ENCODE results near the gene PRB4.

DNA sequence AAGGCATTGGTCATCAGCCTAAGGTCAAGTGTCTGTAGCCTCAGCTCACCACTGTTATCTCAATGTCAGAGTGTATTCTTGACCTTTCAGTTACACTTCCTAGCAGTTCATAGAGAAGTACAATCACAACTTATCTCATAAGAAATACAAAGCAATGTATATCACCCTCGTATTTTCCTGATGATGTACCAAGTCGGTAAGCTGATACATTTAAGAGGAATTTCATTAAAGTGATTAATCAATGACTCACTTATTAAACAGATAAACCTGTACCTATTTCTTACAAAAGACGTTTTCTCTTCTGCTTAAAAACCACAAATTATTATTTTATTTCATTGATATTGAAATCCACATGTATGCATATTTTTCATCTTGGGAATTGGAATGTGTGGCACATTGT is 36.8 kb downstream of the PRB4 start:
- TF ChIP-seq, protein P1, sequence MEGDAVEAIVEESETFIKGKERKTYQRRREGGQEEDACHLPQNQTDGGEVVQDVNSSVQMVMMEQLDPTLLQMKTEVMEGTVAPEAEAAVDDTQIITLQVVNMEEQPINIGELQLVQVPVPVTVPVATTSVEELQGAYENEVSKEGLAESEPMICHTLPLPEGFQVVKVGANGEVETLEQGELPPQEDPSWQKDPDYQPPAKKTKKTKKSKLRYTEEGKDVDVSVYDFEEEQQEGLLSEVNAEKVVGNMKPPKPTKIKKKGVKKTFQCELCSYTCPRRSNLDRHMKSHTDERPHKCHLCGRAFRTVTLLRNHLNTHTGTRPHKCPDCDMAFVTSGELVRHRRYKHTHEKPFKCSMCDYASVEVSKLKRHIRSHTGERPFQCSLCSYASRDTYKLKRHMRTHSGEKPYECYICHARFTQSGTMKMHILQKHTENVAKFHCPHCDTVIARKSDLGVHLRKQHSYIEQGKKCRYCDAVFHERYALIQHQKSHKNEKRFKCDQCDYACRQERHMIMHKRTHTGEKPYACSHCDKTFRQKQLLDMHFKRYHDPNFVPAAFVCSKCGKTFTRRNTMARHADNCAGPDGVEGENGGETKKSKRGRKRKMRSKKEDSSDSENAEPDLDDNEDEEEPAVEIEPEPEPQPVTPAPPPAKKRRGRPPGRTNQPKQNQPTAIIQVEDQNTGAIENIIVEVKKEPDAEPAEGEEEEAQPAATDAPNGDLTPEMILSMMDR (IDR thresholded peaks at IDR 0.05): no peak
- no peak for TF ChIP-seq EZH2 (IDR thresholded peaks at IDR 0.05; ENCODE audit: borderline replicate concordance, insufficient read depth, low read depth, low read length, poor library complexity, severe bottlenecking)
